A549 (cell line): ENCODE data around the gene CA9. TPM values are rescaled to one million over a fixed set of nuclear protein-coding genes. Genes with fewer than 3 reads are reported as not detected.

ENCODE experiments used
- ATOH8 ChIP-seq: fragments of 250-450 bp; sonication (Bioruptor Pico); IDR thresholded peaks from 2 replicates; pipeline ENCODE4 v1.5.0; 2020; ENCODE audit warnings: low read depth, mild to moderate bottlenecking, moderate library complexity
- BCL3 ChIP-seq: fragments of >200 bp; sonication (Bioruptor Twin); formaldehyde crosslinking; IDR thresholded peaks from 3 replicates; pipeline ENCODE4 v1.6.1; 2016
- BHLHE40 ChIP-seq: IDR thresholded peaks from 2 replicates; pipeline ENCODE4 v1.6.1; 2012; ENCODE audit warnings: low read depth, low read length, inconsistent platforms
- CBX2 ChIP-seq: fragments of 200-600 bp; sonication (generic); IDR thresholded peaks from 2 replicates; pipeline ENCODE4 v1.6.1; 2016; ENCODE audit warnings: low read depth, mild to moderate bottlenecking, borderline replicate concordance
- CBX8 ChIP-seq: fragments of 200-600 bp; sonication (generic); IDR thresholded peaks from 2 replicates; pipeline ENCODE4 v1.6.1; 2016
- CHD2 ChIP-seq: fragments of 150-350 bp; IDR thresholded peaks from 2 replicates; pipeline ENCODE4 v1.6.1; 2014; ENCODE audit warnings: low read length; ENCODE audit not compliant: partially characterized antibody
- CHD4 ChIP-seq: fragments of 200-600 bp; sonication (generic); IDR thresholded peaks from 2 replicates; pipeline ENCODE4 v1.6.1; 2016; ENCODE audit warnings: antibody characterized with exemption, mild to moderate bottlenecking, borderline replicate concordance
- CTCF ChIP-seq: fragments of >200 bp; sonication (Bioruptor Twin); formaldehyde crosslinking; IDR thresholded peaks from 3 replicates; pipeline ENCODE4 v1.5.1; 2016
- EHF ChIP-seq: fragments of 250-450 bp; sonication (Bioruptor Pico); IDR thresholded peaks from 2 replicates; pipeline ENCODE4 v1.5.0; 2020; ENCODE audit warnings: mild to moderate bottlenecking
- EHMT2 ChIP-seq: fragments of 200-600 bp; sonication (generic); IDR thresholded peaks from 2 replicates; pipeline ENCODE4 v1.6.1; 2016; ENCODE audit warnings: antibody characterized with exemption, low read depth, mild to moderate bottlenecking, moderate library complexity
- FOSB ChIP-seq: fragments of 250-450 bp; sonication (Bioruptor Pico); IDR thresholded peaks from 2 replicates; pipeline ENCODE4 v1.5.0; 2020; ENCODE audit warnings: mild to moderate bottlenecking, moderate library complexity
- GATA3 ChIP-seq: IDR thresholded peaks from 2 replicates; pipeline ENCODE4 v1.6.1; 2012; ENCODE audit warnings: borderline replicate concordance
- HES2 ChIP-seq: fragments of >200 bp; sonication (Bioruptor Twin); formaldehyde crosslinking; IDR thresholded peaks from 2 replicates; pipeline ENCODE4 v1.6.1; 2016
- HMGXB4 ChIP-seq: fragments of 250-450 bp; sonication (Bioruptor Pico); IDR thresholded peaks from 2 replicates; pipeline ENCODE4 v1.5.0; 2021; ENCODE audit warnings: mild to moderate bottlenecking, moderate library complexity, borderline replicate concordance
- HOXA7 ChIP-seq: fragments of 250-450 bp; sonication (Bioruptor Pico); IDR thresholded peaks from 2 replicates; pipeline ENCODE4 v1.5.0; 2020; ENCODE audit warnings: mild to moderate bottlenecking, moderate library complexity
- HOXB13 ChIP-seq: fragments of 250-450 bp; sonication (Bioruptor Pico); IDR thresholded peaks from 2 replicates; pipeline ENCODE4 v1.5.0; 2020; ENCODE audit warnings: low read depth, mild to moderate bottlenecking, moderate library complexity
- KDM1A ChIP-seq: fragments of 200-600 bp; sonication (generic); IDR thresholded peaks from 2 replicates; pipeline ENCODE4 v1.6.1; 2016; ENCODE audit warnings: low read depth, mild to moderate bottlenecking
- MAFK ChIP-seq: fragments of 450-650 bp; IDR thresholded peaks from 2 replicates; pipeline ENCODE4 v1.6.1; 2014; ENCODE audit not compliant: partially characterized antibody
- MAZ ChIP-seq: fragments of 150-350 bp; IDR thresholded peaks from 2 replicates; pipeline ENCODE4 v1.6.1; 2014; ENCODE audit warnings: antibody characterized with exemption, low read depth, low read length, borderline replicate concordance
- MYC ChIP-seq: IDR thresholded peaks from 2 replicates; pipeline ENCODE4 v1.6.1; 2012; ENCODE audit warnings: mild to moderate bottlenecking, inconsistent platforms, low read length, improper control_type of control experiment, borderline replicate concordance
- NFE2L2 ChIP-seq: fragments of 150-350 bp; conservative IDR thresholded peaks from 2 replicates; pipeline ENCODE4 v1.6.1; 2014; ENCODE audit warnings: low read length
- NPAS2 ChIP-seq: fragments of 250-450 bp; sonication (Bioruptor Pico); IDR thresholded peaks from 2 replicates; pipeline ENCODE4 v1.8.0; 2022; ENCODE audit warnings: mild to moderate bottlenecking, moderate library complexity, borderline replicate concordance
- NR3C1 ChIP-seq: fragments of >200 bp; sonication (Bioruptor Twin); formaldehyde crosslinking; IDR thresholded peaks from 3 replicates; pipeline ENCODE4 v1.6.1; 2017
- PBX3 ChIP-seq: IDR thresholded peaks from 2 replicates; pipeline ENCODE4 v1.6.1; 2012
- PHF8 ChIP-seq: fragments of 200-600 bp; sonication (generic); IDR thresholded peaks from 2 replicates; pipeline ENCODE4 v1.6.1; 2016; ENCODE audit warnings: low read depth, mild to moderate bottlenecking, antibody characterized with exemption, moderate library complexity, borderline replicate concordance
- POLR2A ChIP-seq: IDR thresholded peaks from 2 replicates; pipeline ENCODE4 v1.6.1; 2012; ENCODE audit warnings: mild to moderate bottlenecking, low read length
- POLR2AphosphoS2 ChIP-seq: conservative IDR thresholded peaks from 2 replicates; pipeline ENCODE4 v1.6.1; 2012; ENCODE audit warnings: low read length, improper control_type of control experiment, inconsistent platforms
- RARB ChIP-seq: fragments of 250-450 bp; sonication (Bioruptor Pico); IDR thresholded peaks from 2 replicates; pipeline ENCODE4 v1.8.0; 2021; ENCODE audit warnings: mild to moderate bottlenecking, moderate library complexity
- RCOR1 ChIP-seq: fragments of 150-350 bp; IDR thresholded peaks from 2 replicates; pipeline ENCODE4 v1.6.1; 2014; ENCODE audit warnings: antibody characterized with exemption, low read length, low read depth
- RFX5 ChIP-seq: fragments of 450-650 bp; IDR thresholded peaks from 2 replicates; pipeline ENCODE4 v1.7.1; 2014; ENCODE audit warnings: antibody characterized with exemption, mild to moderate bottlenecking, moderate library complexity
- RNF2 ChIP-seq: fragments of 200-600 bp; sonication (generic); IDR thresholded peaks from 2 replicates; pipeline ENCODE4 v1.6.1; 2016; ENCODE audit warnings: low read depth, mild to moderate bottlenecking, antibody characterized with exemption, moderate library complexity, borderline replicate concordance
- TP53 ChIP-seq: fragments of 250-450 bp; sonication (Bioruptor Pico); IDR thresholded peaks from 2 replicates; pipeline ENCODE4 v1.5.0; 2021; ENCODE audit warnings: mild to moderate bottlenecking, moderate library complexity
- USF2 ChIP-seq: fragments of 450-650 bp; IDR thresholded peaks from 2 replicates; pipeline ENCODE4 v1.6.1; 2014; ENCODE audit warnings: antibody characterized with exemption
- ZFP36 ChIP-seq: fragments of 450-650 bp; IDR thresholded peaks from 2 replicates; pipeline ENCODE4 v1.6.1; 2014; ENCODE audit warnings: borderline replicate concordance; ENCODE audit not compliant: partially characterized antibody
- ZNF302 ChIP-seq: fragments of 250-450 bp; sonication (Bioruptor Pico); IDR thresholded peaks from 2 replicates; pipeline ENCODE4 v1.9.0; 2021; ENCODE audit warnings: inconsistent platforms, mild to moderate bottlenecking, moderate library complexity
- ZSCAN20 ChIP-seq: fragments of 250-450 bp; sonication (Bioruptor Pico); IDR thresholded peaks from 2 replicates; pipeline ENCODE4 v1.8.0; 2022; ENCODE audit warnings: mild to moderate bottlenecking, moderate library complexity
- polyA plus RNA-seq, 4 experiments: library from polyadenylated mRNA; depleted of rRNA in 3 of 4; stranded (reverse); fragments of >200 nt; fragmentation: RNase III in 1 of 4; extraction: RNeasy Plus Mini Kit Qiagen cat#74134 plus additional on column Dnase treatment in 1 of 4; gene quantifications; 2 replicates in 3 of 4; 3 replicates in 1 of 4; pipeline ENCODE4 v1.2.3, GENCODE V29; 2011 to 2017

CA9 gene
- polyA plus RNA-seq, 2 of the 4 experiments (the other 2 are of a cell fraction), result 4.5 to 16.3 TPM

- no peak for TF ChIP-seq HES2
- TF ChIP-seq NFE2L2, result no peak
- no peak for TF ChIP-seq CBX2
- TF ChIP-seq BCL3, result peak; percentile 97
- no peak for TF ChIP-seq MAFK
- TF ChIP-seq ZNF302 (CRISPR knock-in tag), result no peak
- no peak for TF ChIP-seq NR3C1
- TF ChIP-seq ATOH8, result no peak
- no peak for TF ChIP-seq HOXB13 (CRISPR knock-in tag)
- no peak for TF ChIP-seq CHD2
- TF ChIP-seq HOXA7, result no peak
- no peak for TF ChIP-seq HMGXB4
- no peak for TF ChIP-seq RNF2
- TF ChIP-seq ZSCAN20 (CRISPR knock-in tag), result no peak
- 0 out of 2 replicates have a peak, but pooled peaks have one; percentile 17 for TF ChIP-seq TP53
- TF ChIP-seq MYC, result no peak
- TF ChIP-seq FOSB (CRISPR knock-in tag), result no peak
- no peak for TF ChIP-seq ZFP36
- TF ChIP-seq NPAS2 (CRISPR knock-in tag), result no peak
- TF ChIP-seq POLR2A, result peak; percentile 99
- no peak for TF ChIP-seq USF2
- TF ChIP-seq BHLHE40, result no peak
- TF ChIP-seq GATA3, result peak; percentile 30; the same call in 1 of the 2 replicates
- no peak for TF ChIP-seq EHMT2
- no peak for TF ChIP-seq EHF (CRISPR knock-in tag)
- no peak for TF ChIP-seq RARB
- TF ChIP-seq MAZ, result no peak
- TF ChIP-seq RFX5, result no peak
- no peak for TF ChIP-seq RCOR1
- peak; percentile 67; the same call in 1 of the 2 replicates for TF ChIP-seq PBX3
- peak; percentile 66 for TF ChIP-seq PHF8
- TF ChIP-seq CHD4, result no peak
- no peak for TF ChIP-seq CBX8
- no peak for TF ChIP-seq POLR2AphosphoS2
- TF ChIP-seq CTCF, result no peak
- no peak for TF ChIP-seq KDM1A
These were observed 16.0 kb downstream of the CA9 start, which contains the start of gene TPM2 (continued) for GRCh38 chr9:35689542-35690293.
